Stimulated activated effector memory CD8-positive, alpha-beta T cell treated with anti-CD3 and anti-CD28 coated beads, Interleukin-12 subunit alpha, Interleukin-12 subunit beta, amount 100 ng/mL, for 72 hours (primary cell): ENCODE data around the gene CHCHD3.
A peak's percentile ranks its signal among the peaks of the same experiment; 100 is the strongest.
"Not testable (repeated sequence)": the region's sequence is repeated elsewhere in the genome, so short reads cannot be mapped to it uniquely, and the experiment has no call there.

Source experiments
- ATAC-seq: fragments of 150-1000 bp; cut with Tn5 transposase; 2 replicates; pipeline ENCODE4 v1.10.0; 2021
- DNase-seq, 2 donors: peaks; one replicate each; pipeline ENCODE4 v3.0.0; 2021 to 2022; ENCODE audit warnings: low spot score in 2 of 2
- H3K27ac Mint-ChIP-seq: one replicate; pipeline ENCODE4 v1.8.0; 2022; ENCODE audit warnings: mild to moderate bottlenecking, mixed read lengths
- H3K36me3 Mint-ChIP-seq: one replicate; pipeline ENCODE4 v1.8.0; 2022; ENCODE audit warnings: mild to moderate bottlenecking, mixed read lengths
- H3K4me1 Mint-ChIP-seq: one replicate; pipeline ENCODE4 v1.8.0; 2022; ENCODE audit warnings: mixed read lengths
- H3K4me3 Mint-ChIP-seq: one replicate; pipeline ENCODE4 v1.8.0; 2022; ENCODE audit warnings: mild to moderate bottlenecking, mixed read lengths
- H3K9me3 Mint-ChIP-seq: one replicate; pipeline ENCODE4 v1.8.0; 2022; ENCODE audit warnings: mixed read lengths

The CHCHD3 gene

DNA sequence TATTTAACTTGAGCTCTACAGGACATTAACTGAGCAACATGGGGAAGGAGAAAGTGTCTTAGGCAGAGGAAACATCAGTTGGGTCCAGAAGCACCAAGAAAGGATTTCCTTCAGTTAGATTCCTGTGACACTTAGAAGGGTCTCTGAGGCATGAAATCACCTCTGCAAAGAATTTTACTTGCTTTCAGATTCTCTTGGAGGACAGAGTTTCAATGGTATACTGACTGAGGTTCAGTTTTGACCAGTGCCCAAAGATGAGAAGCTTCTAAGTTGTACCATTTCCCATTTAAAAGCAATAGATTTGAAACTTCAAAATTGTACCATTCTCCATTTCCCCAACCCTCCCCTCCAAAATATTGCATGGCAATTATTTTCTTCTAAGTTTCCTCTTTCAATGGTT is 102.4 kb downstream of the CHCHD3 start:
- Mint-ChIP-seq H3K4me3 (no peak overlapping the region), H3K27ac (no peak overlapping the region), H3K36me3 (peaks cover 18% of the 10 kb centered on the region), H3K9me3 (no peaks in the 10 kb centered on the region), H3K4me1 (peaks cover 13% of the 10 kb centered on the region)
- no peak for DNase-seq
- ATAC-seq, result no peak

DNA sequence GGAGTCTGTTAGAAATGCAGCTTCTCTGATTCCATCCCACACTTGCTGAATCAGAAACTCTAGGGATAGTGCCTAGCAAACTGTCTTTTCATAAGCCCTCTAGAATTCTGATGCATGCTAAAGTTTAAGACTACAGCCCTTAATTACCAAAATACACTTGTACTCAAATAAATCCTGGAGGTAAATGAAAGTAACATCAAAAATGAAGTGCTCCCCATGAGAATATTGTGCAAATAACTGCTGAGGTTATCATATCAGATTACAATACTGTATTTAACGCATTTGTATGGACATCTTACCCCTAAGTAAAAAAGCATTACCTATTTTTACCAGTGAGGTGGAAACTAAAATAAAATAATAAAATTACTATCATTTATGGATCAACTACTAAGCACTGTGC is 104.7 kb downstream of the CHCHD3 start:
- Mint-ChIP-seq H3K9me3 (no peaks in the 10 kb centered on the region), H3K4me1 (peaks cover 13% of the 10 kb centered on the region), H3K36me3 (peaks cover 33% of the 10 kb centered on the region), H3K27ac (no peak overlapping the region), H3K4me3 (no peak overlapping the region)
- DNase-seq (no peak), ATAC-seq (no peak)

DNA sequence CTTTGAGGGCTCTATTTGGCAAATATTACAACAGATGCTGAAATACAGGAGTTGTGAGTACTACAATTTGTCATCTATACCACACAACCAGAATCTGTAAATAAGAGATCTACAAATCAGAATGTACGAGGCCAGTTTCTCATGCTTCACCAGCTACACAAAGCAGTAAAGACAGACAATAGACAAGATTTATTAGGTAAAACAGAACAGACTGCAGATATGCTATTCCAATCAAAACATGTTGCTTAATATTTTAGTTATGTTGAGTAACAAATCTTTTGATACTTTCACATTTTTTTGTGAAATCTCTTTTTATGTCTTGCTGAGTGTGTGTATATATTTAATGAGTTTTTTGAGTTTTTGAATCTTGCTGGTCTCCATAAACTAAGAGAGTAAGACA is 109.1 kb downstream of the CHCHD3 start:
- Mint-ChIP-seq H3K9me3 (no peaks in the 10 kb centered on the region), H3K36me3 (peaks cover 33% of the 10 kb centered on the region), H3K27ac (no peak overlapping the region), H3K4me1 (peaks cover 17% of the 10 kb centered on the region), H3K4me3 (no peak overlapping the region)
- no peak for ATAC-seq
- DNase-seq, result no peak

DNA sequence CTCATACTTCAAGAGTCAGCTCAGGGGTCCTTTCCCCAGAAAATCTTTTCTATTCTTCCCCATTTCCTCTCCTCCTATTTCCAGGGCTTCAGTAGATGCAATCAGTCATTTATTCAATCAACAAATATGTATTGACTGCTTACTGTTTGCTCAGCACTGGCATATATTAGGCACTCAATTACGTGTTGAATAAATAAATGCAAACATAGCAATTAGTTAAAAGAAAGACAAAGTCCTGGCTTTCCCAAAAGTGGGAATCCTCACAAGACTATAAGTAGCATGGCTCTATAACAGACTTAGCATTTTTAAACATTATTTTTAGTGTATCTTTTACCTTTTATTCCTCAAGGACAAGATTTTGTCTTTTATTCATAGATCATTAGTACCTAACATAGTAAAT is 111.6 kb downstream of the CHCHD3 start:
- Mint-ChIP-seq H3K9me3 (no peaks in the 10 kb centered on the region), H3K27ac (no peak overlapping the region), H3K36me3 (peaks cover 22% of the 10 kb centered on the region), H3K4me1 (peaks cover 11% of the 10 kb centered on the region), H3K4me3 (no peak overlapping the region)
- DNase-seq (no peak), ATAC-seq (no peak)

DNA sequence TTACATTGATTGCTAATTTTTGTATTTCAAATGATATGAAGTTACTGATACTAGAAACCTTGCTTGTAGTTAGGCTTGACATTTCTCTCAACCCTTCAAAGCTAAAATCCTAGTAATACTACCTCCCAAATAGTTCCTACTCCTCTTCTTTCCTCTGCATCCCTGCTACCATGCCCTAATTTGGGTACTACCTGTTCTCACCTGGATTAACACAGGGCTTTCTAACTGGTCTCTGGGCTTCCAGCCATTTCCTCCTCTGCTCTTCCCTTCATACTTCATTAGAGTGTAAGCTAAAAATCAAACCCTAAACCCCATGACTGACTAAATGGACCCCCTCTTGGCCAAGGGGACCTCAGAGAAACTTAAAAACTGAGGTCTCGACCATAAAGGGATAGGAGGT is 112.4 kb downstream of the CHCHD3 start:
- DNase-seq, result no peak
- Mint-ChIP-seq H3K4me1 (peaks cover 11% of the 10 kb centered on the region), H3K9me3 (no peaks in the 10 kb centered on the region), H3K4me3 (no peak overlapping the region), H3K27ac (no peak overlapping the region), H3K36me3 (peaks cover 15% of the 10 kb centered on the region)
- no peak for ATAC-seq

DNA sequence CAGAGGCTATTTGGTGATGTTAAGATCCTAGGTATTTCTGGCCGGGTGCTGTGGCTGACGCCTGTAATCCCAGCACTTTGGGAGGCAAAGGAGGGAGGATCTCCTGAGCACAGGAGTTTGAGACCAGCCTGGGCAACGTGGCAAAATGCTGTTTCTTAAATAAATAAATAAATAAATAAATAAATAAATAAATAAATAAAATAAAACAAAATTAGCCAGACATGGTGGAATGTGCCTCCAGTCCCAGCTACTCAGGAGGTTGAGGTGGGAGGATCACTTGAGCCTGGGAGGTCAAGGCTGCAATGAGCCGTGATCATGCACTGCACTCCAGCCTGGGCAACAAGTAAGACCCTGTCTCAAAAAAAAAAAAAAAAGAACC is 114.4 kb downstream of the CHCHD3 start:
- not testable (repeated sequence) for ATAC-seq, H3K9me3 Mint-ChIP-seq, H3K27ac Mint-ChIP-seq, H3K4me3 Mint-ChIP-seq, DNase-seq, H3K36me3 Mint-ChIP-seq
- H3K4me1 Mint-ChIP-seq, result peaks cover 11% of the 10 kb centered on the region

DNA sequence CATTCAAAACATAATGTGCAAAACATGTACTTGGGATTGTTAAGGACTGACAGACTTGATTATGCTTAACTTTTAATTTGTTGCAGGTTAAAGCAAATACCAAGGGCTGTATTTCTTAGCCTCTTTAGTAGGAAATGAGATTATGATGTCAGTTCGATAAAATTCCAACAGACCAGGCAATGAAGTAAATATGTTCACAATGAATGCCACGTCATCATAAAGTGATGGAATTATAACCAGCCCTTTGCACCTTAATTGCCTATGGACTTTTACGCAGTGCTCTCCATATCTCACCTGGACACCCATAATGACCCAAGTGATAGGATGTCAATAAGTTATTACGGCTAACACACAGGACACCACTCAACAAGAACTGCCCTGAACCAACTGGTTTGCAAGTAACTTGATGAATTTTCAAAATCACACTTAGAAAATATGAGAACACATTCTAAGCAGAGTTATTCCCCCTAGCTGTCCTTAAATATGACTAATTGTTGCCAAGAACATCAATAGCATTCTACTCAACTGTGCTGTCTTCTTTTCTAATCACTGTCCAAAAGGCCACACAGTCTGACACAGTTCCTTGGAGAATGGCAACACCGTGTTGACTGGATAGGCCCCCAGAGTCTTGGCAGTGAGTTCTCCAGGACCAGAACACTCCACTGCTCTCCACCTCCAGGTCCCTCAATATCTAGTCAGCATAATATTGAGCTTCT is 115.0 kb downstream of the CHCHD3 start:
- Mint-ChIP-seq H3K9me3 (no peaks in the 10 kb centered on the region), H3K4me3 (no peak overlapping the region), H3K36me3 (no peaks in the 10 kb centered on the region), H3K27ac (no peak overlapping the region), H3K4me1 (peaks cover 11% of the 10 kb centered on the region)
- ATAC-seq (no peak), DNase-seq (no peak)

DNA sequence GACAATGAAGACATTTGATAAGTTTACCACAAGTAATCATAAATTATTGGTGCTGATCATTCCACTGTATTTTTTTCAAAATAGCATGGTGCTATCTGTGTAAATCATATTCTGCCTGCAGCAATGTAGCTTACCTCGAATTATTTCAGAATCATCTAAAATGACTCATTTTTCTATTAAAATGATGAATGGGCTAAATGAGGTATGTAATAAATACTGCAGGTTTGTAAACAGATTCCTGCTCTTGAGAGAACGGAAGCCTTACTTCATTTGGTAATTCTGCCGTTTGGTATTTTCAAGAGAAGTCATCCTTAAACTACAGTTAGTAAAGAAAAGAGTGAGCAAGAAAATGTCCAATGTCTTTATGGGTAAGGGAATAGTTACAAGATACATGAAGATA is 115.9 kb downstream of the CHCHD3 start:
- Mint-ChIP-seq H3K36me3 (no peaks in the 10 kb centered on the region), H3K4me3 (no peak overlapping the region), H3K27ac (no peak overlapping the region), H3K4me1 (peaks cover 11% of the 10 kb centered on the region), H3K9me3 (no peaks in the 10 kb centered on the region)
- no peak for ATAC-seq
- no peak for DNase-seq

DNA sequence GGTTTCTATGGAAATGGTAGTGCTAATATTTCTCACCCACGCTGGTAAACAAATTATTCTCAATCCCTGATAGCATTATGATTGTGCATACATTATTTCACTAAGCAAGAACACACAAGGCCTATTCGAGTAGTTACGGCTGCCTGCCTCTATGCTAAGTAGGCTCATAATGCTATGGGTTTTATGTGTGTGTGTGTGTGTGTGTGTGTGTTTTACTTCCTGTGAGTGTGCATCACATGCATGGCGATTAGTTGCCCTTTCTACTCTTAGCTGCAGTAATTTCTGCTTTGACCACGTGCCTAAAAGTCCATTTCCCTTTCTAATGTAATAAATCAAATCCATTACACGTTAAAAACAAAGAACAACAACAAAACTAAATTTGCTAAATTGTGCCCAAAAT is 117.0 kb downstream of the CHCHD3 start:
- DNase-seq (no peak), ATAC-seq (no peak)
- Mint-ChIP-seq H3K36me3 (no peaks in the 10 kb centered on the region), H3K4me1 (peaks cover 11% of the 10 kb centered on the region), H3K27ac (no peak overlapping the region), H3K4me3 (no peak overlapping the region), H3K9me3 (no peaks in the 10 kb centered on the region)

DNA sequence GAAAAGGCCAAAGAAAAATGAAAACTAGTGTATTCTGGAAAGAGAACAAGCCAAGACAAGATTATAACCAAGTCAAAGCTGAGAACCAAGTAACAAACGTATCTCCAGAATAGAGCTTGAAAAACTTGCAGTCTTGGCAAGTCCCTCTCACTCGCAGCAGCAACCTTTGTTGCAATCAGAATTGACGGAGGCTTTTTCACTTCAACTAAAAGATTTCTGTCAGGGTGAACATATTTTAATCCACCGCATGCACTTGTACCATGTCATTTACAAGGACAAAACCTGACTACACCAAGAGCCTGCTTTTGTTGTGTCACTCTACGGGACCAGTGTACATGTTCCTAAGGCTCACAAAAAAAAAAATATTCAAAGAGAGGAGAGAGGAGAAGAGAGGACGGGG is 122.0 kb downstream of the CHCHD3 start:
- Mint-ChIP-seq H3K4me1 (peaks cover 7% of the 10 kb centered on the region), H3K4me3 (no peak overlapping the region), H3K36me3 (no peaks in the 10 kb centered on the region), H3K27ac (no peak overlapping the region), H3K9me3 (no peaks in the 10 kb centered on the region)
- ATAC-seq (no peak), DNase-seq (no peak)

DNA sequence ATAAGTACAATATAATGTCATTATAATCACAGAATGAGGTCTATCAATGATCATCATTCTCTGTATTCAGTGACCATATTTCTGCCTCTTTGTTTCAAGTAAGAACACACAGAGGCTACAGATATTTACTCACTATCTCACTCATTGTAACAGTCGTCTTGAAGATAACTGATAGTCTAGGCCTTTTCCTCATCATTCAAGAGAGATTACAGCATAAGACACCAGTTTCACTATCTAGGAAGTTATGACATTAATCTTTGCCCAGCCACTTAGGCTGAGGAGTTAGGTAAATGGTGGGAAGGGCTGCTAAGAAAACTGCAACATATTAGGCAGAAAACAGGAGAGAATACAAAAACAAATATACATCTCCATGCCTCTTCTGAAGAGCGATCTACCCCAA is 125.3 kb downstream of the CHCHD3 start:
- Mint-ChIP-seq H3K9me3 (no peaks in the 10 kb centered on the region), H3K4me3 (no peak overlapping the region), H3K36me3 (no peaks in the 10 kb centered on the region), H3K4me1 (peaks cover 7% of the 10 kb centered on the region), H3K27ac (no peak overlapping the region)
- ATAC-seq (no peak), DNase-seq (no peak)

DNA sequence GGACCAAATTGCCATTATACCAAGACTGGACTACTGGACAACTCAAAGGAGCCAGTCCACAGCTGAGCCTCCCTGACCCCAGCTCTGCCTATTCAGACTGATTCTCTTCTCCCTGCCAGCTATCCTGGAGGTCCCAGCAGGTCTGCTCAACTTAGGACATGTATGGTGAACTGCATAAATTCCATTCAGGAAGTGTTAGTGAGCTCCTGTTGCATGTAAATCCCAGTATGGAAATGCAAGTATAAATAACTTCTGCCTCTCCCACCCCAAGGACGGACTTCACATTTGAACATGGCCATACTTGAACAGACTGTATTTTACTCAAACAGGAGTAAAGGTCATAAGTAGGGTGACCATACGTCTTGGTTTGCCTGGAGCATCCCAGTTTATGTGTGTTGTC is 128.4 kb downstream of the CHCHD3 start:
- no peak for ATAC-seq
- Mint-ChIP-seq H3K9me3 (no peaks in the 10 kb centered on the region), H3K4me3 (no peak overlapping the region), H3K36me3 (no peaks in the 10 kb centered on the region), H3K4me1 (no peaks in the 10 kb centered on the region), H3K27ac (no peak overlapping the region)
- no peak for DNase-seq

DNA sequence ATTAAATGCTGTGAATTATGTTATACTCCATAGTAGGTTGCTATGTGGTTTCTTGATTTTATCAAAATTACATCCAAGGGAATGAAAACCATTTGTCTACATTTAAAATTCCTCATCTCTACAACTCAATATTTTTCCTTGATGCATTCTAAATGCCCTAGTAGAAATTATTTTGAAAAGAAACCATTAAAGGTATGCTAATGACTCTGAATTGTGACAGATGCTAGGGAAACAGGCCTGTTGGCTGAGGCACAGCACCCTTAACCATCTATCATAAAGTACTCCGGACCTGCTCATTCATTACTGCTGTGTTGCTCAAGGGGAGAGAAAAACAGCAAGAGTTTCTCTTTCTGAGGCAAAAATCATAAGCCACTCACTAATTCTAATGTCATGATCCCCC is 131.2 kb downstream of the CHCHD3 start:
- Mint-ChIP-seq H3K4me1 (no peaks in the 10 kb centered on the region), H3K9me3 (no peaks in the 10 kb centered on the region), H3K4me3 (no peak overlapping the region), H3K27ac (no peak overlapping the region), H3K36me3 (no peaks in the 10 kb centered on the region)
- ATAC-seq, result no peak
- DNase-seq, result no peak

DNA sequence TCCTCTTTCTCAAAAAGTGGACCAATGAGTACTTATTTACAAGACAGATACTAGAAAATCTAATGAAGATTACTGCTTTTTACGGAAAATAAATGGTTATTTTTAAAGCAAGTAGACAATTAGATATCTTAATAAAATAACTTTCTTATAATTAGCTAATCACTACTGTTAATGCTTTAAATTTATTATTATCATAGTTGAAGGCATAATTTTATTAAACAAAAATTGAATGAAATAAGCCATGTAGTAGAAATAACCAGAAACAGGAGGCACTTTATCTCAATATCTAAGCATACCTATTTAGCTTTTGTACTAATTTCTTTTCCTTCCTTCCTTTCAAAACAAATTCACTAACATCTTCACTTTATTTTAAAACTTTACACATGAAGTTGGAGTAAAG is 134.9 kb downstream of the CHCHD3 start:
- DNase-seq (no peak), ATAC-seq (no peak)
- no peak overlapping the region for H3K27ac Mint-ChIP-seq
- no peaks in the 10 kb centered on the region for H3K9me3 Mint-ChIP-seq
- H3K36me3 Mint-ChIP-seq, result no peaks in the 10 kb centered on the region
- H3K4me3 Mint-ChIP-seq, result no peak overlapping the region
- peaks cover 6% of the 10 kb centered on the region for H3K4me1 Mint-ChIP-seq

DNA sequence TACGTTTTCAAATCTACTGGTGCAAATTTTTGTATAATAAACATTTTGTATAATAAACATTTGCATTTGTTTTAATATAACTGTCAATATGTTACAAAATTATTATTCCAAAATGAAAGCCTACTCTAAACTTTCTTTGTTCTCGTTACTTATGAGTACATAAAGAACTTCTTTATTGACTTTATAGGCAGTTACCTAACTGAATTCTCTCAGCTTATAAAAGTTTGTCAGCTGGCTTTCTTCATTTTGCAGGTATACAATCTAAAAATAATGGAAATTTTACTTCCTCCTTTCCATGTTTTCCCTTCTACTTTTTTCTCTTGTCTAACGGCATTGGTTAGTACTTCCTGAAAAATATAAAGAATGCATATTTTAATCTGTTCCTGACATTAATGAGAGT is 137.1 kb downstream of the CHCHD3 start:
- Mint-ChIP-seq H3K4me3 (no peak overlapping the region), H3K27ac (no peak overlapping the region), H3K36me3 (no peaks in the 10 kb centered on the region), H3K4me1 (peaks cover 6% of the 10 kb centered on the region), H3K9me3 (no peaks in the 10 kb centered on the region)
- DNase-seq (no peak), ATAC-seq (no peak)

DNA sequence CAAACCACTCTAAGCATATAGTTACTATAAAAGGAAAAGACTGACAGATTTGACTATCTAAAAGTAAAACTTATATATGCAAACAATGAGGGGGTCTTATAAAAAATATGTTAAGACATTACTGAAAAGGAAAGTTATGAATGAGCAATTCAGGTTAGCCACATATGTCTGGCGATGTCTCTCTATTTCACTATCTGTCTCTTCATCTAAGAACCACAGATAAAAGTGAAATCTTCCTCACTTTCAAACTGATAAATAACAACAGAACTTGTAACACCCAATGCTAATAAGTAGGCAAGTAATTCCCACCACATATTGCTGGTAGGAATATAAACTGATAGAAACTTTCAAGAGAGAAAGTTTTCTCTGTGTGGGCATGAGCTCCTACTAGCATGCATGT is 138.2 kb downstream of the CHCHD3 start:
- ATAC-seq, result peak; percentile 51
- no peak overlapping the region for H3K4me3 Mint-ChIP-seq
- DNase-seq, result no peak
- peaks cover 6% of the 10 kb centered on the region for H3K4me1 Mint-ChIP-seq
- no peaks in the 10 kb centered on the region for H3K36me3 Mint-ChIP-seq
- H3K9me3 Mint-ChIP-seq, result no peaks in the 10 kb centered on the region
- H3K27ac Mint-ChIP-seq, result no peak overlapping the region

DNA sequence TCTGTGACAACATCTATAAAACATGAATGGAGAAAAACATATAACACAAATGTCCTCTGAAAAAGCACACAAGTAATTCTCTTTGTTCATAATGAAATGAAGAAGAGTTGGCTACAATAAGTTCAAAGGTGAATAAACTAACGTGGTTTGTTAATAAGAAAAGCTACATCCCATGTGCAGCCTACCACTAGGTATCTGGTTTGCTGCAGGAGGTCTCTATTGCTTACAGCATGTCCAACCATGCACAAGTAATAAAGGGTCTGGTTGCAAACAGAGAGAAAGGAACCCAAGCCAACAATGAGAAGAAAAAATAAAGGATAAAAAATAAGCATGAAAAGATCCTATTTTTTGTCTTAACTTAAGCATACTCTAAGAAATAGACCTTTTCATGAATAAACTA is 139.2 kb downstream of the CHCHD3 start:
- no peak for DNase-seq
- H3K4me3 Mint-ChIP-seq, result no peak overlapping the region
- no peak for ATAC-seq
- H3K4me1 Mint-ChIP-seq, result peaks cover 6% of the 10 kb centered on the region
- no peaks in the 10 kb centered on the region for H3K36me3 Mint-ChIP-seq
- H3K9me3 Mint-ChIP-seq, result no peaks in the 10 kb centered on the region
- no peak overlapping the region for H3K27ac Mint-ChIP-seq
